ENCODE data around the gene EEF1G. TPM values are rescaled to one million over a fixed set of nuclear protein-coding genes. Genes with fewer than 3 reads are reported as not detected.

The EEF1G gene
- total RNA-seq, 4 donors from 2014 or later = 337 to 1,276 (median 1,207) TPM

GRCh38 chr11:62555464-62556107, 18.1 kb downstream of the EEF1G start:
- peak; percentile 74 for DNase-seq
- Histone ChIP-seq H3K27ac (peak overlapping the region; percentile 96 to 100 (median 97)), H3K36me3 (peaks cover 0 to 11% (median 3%) of the 10 kb centered on the region in 4 donors), H3K27me3 (no peaks in the 10 kb centered on the region), H3K9me3 (no peaks in the 10 kb centered on the region), H3K4me3 (peak overlapping the region in 1 of 4 donors; percentile 6), H3K4me1 (peaks cover 70 to 86% (median 80%) of the 10 kb centered on the region in 4 donors)
- TF ChIP-seq POLR2A (IDR thresholded peaks at IDR 0.05) = no peak
- peak in 2 of 3 donors; percentile 9 to 38 for TF ChIP-seq POLR2AphosphoS5 (IDR thresholded peaks at IDR 0.05)
- intact Hi-C loops (cut with DNase I; ENCODE audit: low total_unique reads) (no loop called here), in situ Hi-C loops (cut with MboI; ENCODE audit: low pct_ligation_motif_present in 1 of 4, low pct_unique_long_range_greater_than_20kb in 1 of 4, low sequenced_read_pairs in 3 of 4) (loop anchor here in 2 of 4 donors (10.0 kb wide), 1 partner anchor 131 kb away; no protein-coding TSS in a partner anchor)
- WGBS, 2 donors (ENCODE audit: low coverage in 1 of 2) = 0 to 10% methylated on average over 2 to 4 of the region's 4 CpGs

- no peak overlapping the region for H3K4me3 ChIP-seq
Measured at GRCh38 chr11:62554387-62555167, 19.1 kb downstream of the EEF1G start.

GRCh38 chr11:62553839-62554361, 19.8 kb downstream of the EEF1G start:
- Histone ChIP-seq H3K9me3 (no peaks in the 10 kb centered on the region), H3K4me3 (peak overlapping the region in 1 of 4 donors; percentile 25), H3K27ac (peak overlapping the region; percentile 96 to 100 (median 97)), H3K4me1 (peaks cover 71 to 93% (median 86%) of the 10 kb centered on the region in 4 donors), H3K36me3 (peaks cover 0 to 3% (median 2%) of the 10 kb centered on the region in 4 donors), H3K27me3 (no peaks in the 10 kb centered on the region)
- intact Hi-C loops (cut with DNase I; ENCODE audit: low total_unique reads) (no loop called here), in situ Hi-C loops (cut with MboI; ENCODE audit: low pct_ligation_motif_present in 1 of 4, low pct_unique_long_range_greater_than_20kb in 1 of 4, low sequenced_read_pairs in 3 of 4) (loop anchor here in 2 of 4 donors (10.0 kb wide), 1 partner anchor 129 kb away; no protein-coding TSS in a partner anchor)
- peak; percentile 62 for DNase-seq
- WGBS, 2 donors (ENCODE audit: low coverage in 1 of 2) = 58 to 63% methylated on average over 7 to 8 of the region's 8 CpGs
- TF ChIP-seq EP300 (IDR thresholded peaks at IDR 0.05; ENCODE audit: low read depth) (no peak), CTCF (IDR thresholded peaks at IDR 0.05) (no peak), POLR2AphosphoS5 (IDR thresholded peaks at IDR 0.05) (no peak), POLR2A (IDR thresholded peaks at IDR 0.05) (no peak)

More at GRCh38 chr11:62554387-62555167, 19.1 kb downstream of the EEF1G start:
- in situ Hi-C loops (cut with MboI; ENCODE audit: low pct_ligation_motif_present in 1 of 4, low pct_unique_long_range_greater_than_20kb in 1 of 4, low sequenced_read_pairs in 3 of 4) = loop anchor here in 2 of 4 donors (10.0 kb wide), 1 partner anchor 130 kb away; no protein-coding TSS in a partner anchor
- H3K27ac ChIP-seq = peak overlapping the region; percentile 96 to 100 (median 97)
- intact Hi-C loops (cut with DNase I; ENCODE audit: low total_unique reads) = no loop called here
- 40 to 45% methylated on average over 1 to 7 of the region's 7 CpGs for WGBS, 2 donors (ENCODE audit: low coverage in 1 of 2)
- H3K9me3 ChIP-seq = no peaks in the 10 kb centered on the region
- H3K4me1 ChIP-seq = peaks cover 67 to 86% (median 83%) of the 10 kb centered on the region in 4 donors
- TF ChIP-seq POLR2A (IDR thresholded peaks at IDR 0.05) (no peak), POLR2AphosphoS5 (IDR thresholded peaks at IDR 0.05) (no peak), EP300 (IDR thresholded peaks at IDR 0.05; ENCODE audit: low read depth) (no peak), CTCF (IDR thresholded peaks at IDR 0.05) (no peak)
- DNase-seq = peak; percentile 65
- H3K36me3 ChIP-seq = peaks cover 0 to 10% (median 3%) of the 10 kb centered on the region in 4 donors
- H3K27me3 ChIP-seq = no peaks in the 10 kb centered on the region

GRCh38 chr11:62553080-62553838, 20.4 kb downstream of the EEF1G start:
- no peak for TF ChIP-seq CTCF (IDR thresholded peaks at IDR 0.05)
- peak; percentile 85 for TF ChIP-seq POLR2A (IDR thresholded peaks at IDR 0.05)
- peak; percentile 20 for TF ChIP-seq EP300 (IDR thresholded peaks at IDR 0.05; ENCODE audit: low read depth)
- TF ChIP-seq POLR2AphosphoS5 (IDR thresholded peaks at IDR 0.05) = peak; percentile 74 to 86 (median 81)
- Histone ChIP-seq H3K4me1 (peaks cover 76 to 98% (median 91%) of the 10 kb centered on the region in 4 donors), H3K9me3 (no peaks in the 10 kb centered on the region), H3K4me3 (peak overlapping the region in 1 of 4 donors; percentile 25), H3K27me3 (no peaks in the 10 kb centered on the region), H3K36me3 (no peaks in the 10 kb centered on the region), H3K27ac (peak overlapping the region; percentile 96 to 100 (median 97))
- in situ Hi-C loops (cut with MboI; ENCODE audit: low pct_ligation_motif_present in 1 of 4, low pct_unique_long_range_greater_than_20kb in 1 of 4, low sequenced_read_pairs in 3 of 4) = loop anchor here in 2 of 4 donors (10.0 kb wide), 1 partner anchor 128 kb away; no protein-coding TSS in a partner anchor
- peak; percentile 90 for DNase-seq
- intact Hi-C loops (cut with DNase I; ENCODE audit: low total_unique reads) = no loop called here
- WGBS, 2 donors (ENCODE audit: low coverage in 1 of 2) = 2 to 13% methylated on average over 7 to 15 of the region's 15 CpGs

Measured in transverse colon (tissue), 4 donors.